ENCODE results near the gene GUCY1B1. TPM values are rescaled to one million over a fixed set of nuclear protein-coding genes. Genes with fewer than 3 reads are reported as not detected.

Gene GUCY1B1
- total and polyA plus RNA-seq, 8 donors, result 20.8 to 55.6 (median 47.0) TPM

DNA sequence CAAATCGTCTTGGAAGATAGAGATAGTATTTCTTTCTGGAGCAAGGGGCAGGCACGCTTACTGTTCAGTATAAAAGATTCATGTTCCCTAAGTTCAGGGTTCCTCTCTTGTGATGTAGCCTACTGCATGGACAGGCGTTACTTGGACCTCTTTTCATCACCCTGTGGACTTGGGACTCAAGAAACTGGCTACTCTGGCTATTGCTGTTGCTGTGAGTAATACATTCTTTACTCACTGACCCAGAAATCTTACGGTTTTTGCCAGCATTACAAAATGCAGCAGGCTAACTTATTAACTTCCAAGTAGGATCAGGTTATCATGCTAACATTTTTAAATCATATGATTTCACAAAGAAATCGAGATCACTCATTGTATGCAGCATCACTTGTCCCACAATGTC, 12.8 kb upstream of the GUCY1B1 start:
- DNase-seq (no peak), ATAC-seq (peak; percentile 51)
- no peak for TF ChIP-seq CTCF (IDR thresholded peaks at IDR 0.05)
- no peak overlapping the region for H3K4me3 ChIP-seq
- H3K27me3 ChIP-seq, result no peaks in the 10 kb centered on the region
- no peaks in the 10 kb centered on the region for H3K36me3 ChIP-seq
- no peak overlapping the region for H3K27ac ChIP-seq
- no peaks in the 10 kb centered on the region for H3K4me1 ChIP-seq
- intact Hi-C loops (cut with DNase I), result no loop called here
- no peaks in the 10 kb centered on the region for H3K9me3 ChIP-seq

DNA sequence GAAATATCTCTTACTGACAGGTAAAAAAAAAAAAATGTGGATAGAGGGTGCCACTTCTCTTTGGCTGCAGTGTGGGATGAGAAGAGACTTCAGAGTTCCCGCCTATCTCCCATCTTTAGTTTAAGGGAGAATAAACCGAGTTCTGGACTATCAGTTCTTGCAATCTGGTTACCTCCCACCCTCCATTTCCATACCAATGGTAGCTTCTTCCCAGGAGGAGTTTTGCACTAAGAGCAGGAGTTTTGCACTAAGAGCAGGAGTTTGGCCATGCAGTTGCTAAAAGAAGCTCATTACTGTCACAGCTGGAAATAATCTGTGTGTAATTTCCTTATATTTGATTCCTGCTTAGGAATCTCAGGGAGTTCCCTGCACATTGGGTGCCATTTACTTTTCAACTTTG, 10.8 kb upstream of the GUCY1B1 start:
- no peak overlapping the region for H3K27ac ChIP-seq
- H3K9me3 ChIP-seq, result no peaks in the 10 kb centered on the region
- no peaks in the 10 kb centered on the region for H3K4me1 ChIP-seq
- TF ChIP-seq CTCF (IDR thresholded peaks at IDR 0.05), result no peak
- intact Hi-C loops (cut with DNase I), result no loop called here
- ATAC-seq, result no peak
- no peaks in the 10 kb centered on the region for H3K36me3 ChIP-seq
- no peaks in the 10 kb centered on the region for H3K27me3 ChIP-seq
- no peak for DNase-seq
- H3K4me3 ChIP-seq, result no peak overlapping the region

DNA sequence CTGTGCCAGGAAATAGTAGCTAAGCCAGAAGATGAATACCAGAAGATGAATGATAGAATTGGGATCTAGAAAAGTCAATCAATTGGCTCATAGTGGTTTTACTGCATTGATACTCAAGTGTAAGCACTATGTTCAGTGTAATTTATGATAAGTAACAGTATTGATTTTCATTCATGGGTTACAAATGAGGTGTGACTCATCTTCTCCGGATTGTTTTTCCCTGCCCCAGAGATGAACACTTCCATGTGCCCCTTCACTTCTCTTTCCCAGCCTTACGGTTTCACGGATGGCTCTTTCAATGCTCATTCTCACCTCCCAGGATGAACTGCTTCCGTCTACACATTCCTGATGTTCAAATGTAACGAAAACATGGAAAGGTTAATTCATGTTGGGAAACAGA, 9.8 kb upstream of the GUCY1B1 start:
- H3K27me3 ChIP-seq, result no peaks in the 10 kb centered on the region
- intact Hi-C loops (cut with DNase I), result no loop called here
- no peak for DNase-seq

DNA sequence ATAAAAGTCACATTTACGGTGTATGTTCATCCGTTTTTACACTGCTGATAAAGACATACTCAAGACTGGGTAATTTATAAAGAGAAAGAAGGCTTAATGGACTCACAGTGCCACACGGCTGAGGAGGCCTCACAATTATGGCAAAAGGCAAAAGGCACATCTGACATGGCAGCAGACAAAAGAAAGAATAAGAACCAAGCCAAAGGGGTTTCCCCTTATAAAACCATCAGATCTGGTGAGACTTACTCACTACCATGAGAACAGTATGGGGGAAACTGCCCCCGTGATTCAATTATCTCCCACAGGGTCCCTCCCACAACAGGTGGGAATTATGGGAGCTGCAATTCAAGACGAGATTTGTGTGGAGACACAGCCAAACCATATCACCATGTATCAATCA, 7.3 kb upstream of the GUCY1B1 start:
- intact Hi-C loops (cut with DNase I), result no loop called here
- Histone ChIP-seq H3K4me1 (no peaks in the 10 kb centered on the region), H3K27ac (no peak overlapping the region), H3K36me3 (no peaks in the 10 kb centered on the region), H3K9me3 (no peaks in the 10 kb centered on the region), H3K27me3 (no peaks in the 10 kb centered on the region), H3K4me3 (no peak overlapping the region)
- DNase-seq (no peak), ATAC-seq (no peak)
- TF ChIP-seq CTCF (IDR thresholded peaks at IDR 0.05), result no peak

More for the DNA sequence above, 9.8 kb upstream of the GUCY1B1 start:
- Histone ChIP-seq H3K4me1 (no peaks in the 10 kb centered on the region), H3K36me3 (no peaks in the 10 kb centered on the region), H3K4me3 (no peak overlapping the region), H3K9me3 (no peaks in the 10 kb centered on the region), H3K27ac (no peak overlapping the region)
- TF ChIP-seq CTCF (IDR thresholded peaks at IDR 0.05), result no peak
- ATAC-seq, result no peak

DNA sequence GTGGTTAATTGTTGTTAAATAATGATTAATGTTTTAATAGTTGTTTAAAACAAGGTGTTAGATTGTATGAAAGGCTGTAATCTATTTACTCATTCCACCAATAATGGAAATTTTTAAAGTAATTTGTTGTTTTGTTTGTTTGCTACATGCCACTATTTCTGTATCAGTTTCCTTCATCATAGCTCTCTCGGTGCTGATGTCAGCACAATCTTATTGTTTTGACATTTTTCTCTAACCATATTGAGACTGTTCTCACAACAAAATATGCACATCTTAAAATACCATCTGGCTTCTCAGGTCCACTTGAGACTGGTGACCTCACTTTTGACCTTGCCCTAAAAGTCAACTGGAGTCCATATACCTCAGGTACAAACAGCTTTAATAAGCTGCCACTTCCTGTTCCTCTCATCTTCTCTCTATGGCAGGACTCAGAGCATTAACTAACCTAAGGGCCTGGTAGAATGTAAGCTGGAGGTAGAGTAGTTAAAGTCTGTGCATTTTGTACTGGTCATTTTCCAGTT, 1.0 kb upstream of the GUCY1B1 start:
- H3K27me3 ChIP-seq, result peaks cover 0 to 24% of the 10 kb centered on the region in 2 donors
- TF ChIP-seq CTCF (IDR thresholded peaks at IDR 0.05), result no peak
- H3K9me3 ChIP-seq, result no peaks in the 10 kb centered on the region
- DNase-seq (no peak), ATAC-seq (no peak)
- no peak overlapping the region for H3K27ac ChIP-seq
- H3K36me3 ChIP-seq, result no peaks in the 10 kb centered on the region
- intact Hi-C loops (cut with DNase I), result no loop called here
- peaks cover 0 to 9% of the 10 kb centered on the region in 2 donors for H3K4me1 ChIP-seq
- no peak overlapping the region for H3K4me3 ChIP-seq

All from left lung (tissue), 10 donors.